Endothelial cell of umbilical vein (primary cell): ENCODE data around the gene LUZP2. TPM values are rescaled to one million over a fixed set of nuclear protein-coding genes. Genes with fewer than 3 reads are reported as not detected.

ENCODE experiments used
- BruUV-seq: library from RNA; stranded (reverse); fragments of 400-500 nt; replicated peaks from 2 replicates; lab custom pipeline; 2021; lab: Mats Ljungman, UMichigan
- CTCF ChIA-PET: fragments of 300-600, 350-600 bp; sonication (Branson Sonifier 250); formaldehyde crosslinking; loops from one replicate; lab custom pipeline; 2021; ENCODE audit warnings: antibody characterized with exemption, inconsistent platforms; lab: Charles Lee
- POLR2A ChIA-PET: fragments of 300-600, 350-600 bp; sonication (Branson Sonifier 250); formaldehyde crosslinking; loops from one replicate; lab custom pipeline; 2021; ENCODE audit warnings: antibody characterized with exemption, inconsistent platforms; lab: Charles Lee
- DNase-seq: peaks from one replicate; pipeline ENCODE4 v3.0.0-alpha.2; 2011; ENCODE audit warnings: low read depth, low spot score
- FAIRE-seq: peaks from 2 replicates; lab custom pipeline; 2011; peaks lifted over from hg19 to GRCh38; lab: Jason Lieb, UNC
- H2AFZ ChIP-seq: 2 replicates; pipeline ENCODE4 v1.6.0; 2012; ENCODE audit warnings: low read depth, low read length, control low read depth, inconsistent platforms
- H3K27ac ChIP-seq: 2 replicates; pipeline ENCODE4 v1.5.1; 2011; ENCODE audit warnings: low read depth, mild to moderate bottlenecking, control low read depth, low read length, moderate library complexity; ENCODE audit not compliant: insufficient read depth
- H3K27me3 ChIP-seq, 2 experiments: 2 replicates each; pipeline versions ENCODE4 v1.6.0 to v1.6.1; 2011; ENCODE audit warnings: low read length in 2 of 2, mixed read lengths in 1 of 2; ENCODE audit not compliant: control insufficient read depth in 2 of 2, insufficient read depth in 2 of 2
- H3K36me3 ChIP-seq, 2 experiments: 2 replicates in 1 of 2; 3 replicates in 1 of 2; pipeline ENCODE4 v1.5.1; 2011; ENCODE audit warnings: low read length in 2 of 2, mild to moderate bottlenecking in 1 of 2, moderate library complexity in 1 of 2; ENCODE audit not compliant: control insufficient read depth in 2 of 2, insufficient read depth in 2 of 2; ENCODE audit errors: extremely low read depth in 1 of 2
- H3K4me1 ChIP-seq: 3 replicates; pipeline ENCODE4 v1.5.1; 2011; ENCODE audit warnings: mild to moderate bottlenecking, low read length; ENCODE audit not compliant: control insufficient read depth, insufficient read depth; ENCODE audit errors: extremely low read depth
- H3K4me2 ChIP-seq: 2 replicates; pipeline ENCODE4 v1.6.1; 2011; ENCODE audit warnings: low read length, control low read depth, mixed read lengths; ENCODE audit not compliant: insufficient read depth
- H3K4me3 ChIP-seq, 3 experiments: fragments of 200-600 bp in 1 of 3; sonication (generic), shearing (Covaris generic) in 1 of 3; replicated peaks in 1 of 3; 2 replicates each; pipeline ENCODE4 v1.5.1; 2011 to 2016; ENCODE audit warnings: control low read depth in 3 of 3, low read length in 3 of 3, mild to moderate bottlenecking in 2 of 3, inconsistent platforms in 1 of 3, low read depth in 1 of 3, moderate library complexity in 1 of 3; ENCODE audit not compliant: insufficient read depth in 1 of 3
- H3K79me2 ChIP-seq: 2 replicates; pipeline ENCODE4 v1.6.0; 2012; ENCODE audit warnings: low read length, inconsistent platforms; ENCODE audit not compliant: control insufficient read depth, insufficient read depth
- H3K9ac ChIP-seq: replicated peaks from 2 replicates; pipeline ENCODE3; 2011; ENCODE audit warnings: low read length, control low read depth; ENCODE audit not compliant: insufficient read depth; ENCODE audit errors: extremely low read depth
- H3K9me1 ChIP-seq: replicated peaks from 3 replicates; pipeline ENCODE4 v1.6.0; 2011; ENCODE audit warnings: mild to moderate bottlenecking, low read length; ENCODE audit not compliant: control insufficient read depth, insufficient read depth; ENCODE audit errors: extremely low read depth
- H3K9me3 ChIP-seq: replicated peaks from 2 replicates; pipeline ENCODE4 v1.5.1; 2012; ENCODE audit warnings: low read length, inconsistent platforms; ENCODE audit not compliant: control insufficient read depth, insufficient read depth
- H4K20me1 ChIP-seq: replicated peaks from 2 replicates; pipeline ENCODE3; 2011; ENCODE audit warnings: mild to moderate bottlenecking, low read length; ENCODE audit not compliant: control insufficient read depth, insufficient read depth; ENCODE audit errors: extremely low read depth
- CTCF ChIP-seq, 2 donors: IDR thresholded peaks; 1 replicate in 1 of 2; 2 replicates in 1 of 2; pipeline ENCODE4 v1.5.1; 2011; ENCODE audit warnings: low read length in 2 of 2, mild to moderate bottlenecking in 2 of 2, moderate library complexity in 2 of 2, control low read depth in 1 of 2, inconsistent platforms in 1 of 2, low read depth in 1 of 2; ENCODE audit not compliant: insufficient read depth in 1 of 2; ENCODE audit errors: extremely low read depth in 1 of 2
- EZH2 ChIP-seq: IDR thresholded peaks from 2 replicates; pipeline ENCODE4 v1.6.1; 2012; ENCODE audit warnings: borderline replicate concordance, low read depth, mild to moderate bottlenecking, moderate library complexity, low read length, inconsistent platforms; ENCODE audit not compliant: severe bottlenecking
- FOS ChIP-seq: IDR thresholded peaks from 2 replicates; pipeline ENCODE4 v1.6.1; 2011; ENCODE audit warnings: mild to moderate bottlenecking, low read length, moderate library complexity, borderline replicate concordance; ENCODE audit not compliant: insufficient read depth
- GATA2 ChIP-seq: IDR thresholded peaks from 2 replicates; pipeline ENCODE4 v1.7.0; 2011; ENCODE audit warnings: low read depth, mild to moderate bottlenecking, moderate library complexity, mixed read lengths, low read length; ENCODE audit not compliant: insufficient read length, insufficient read depth
- JUN ChIP-seq: IDR thresholded peaks from 2 replicates; pipeline ENCODE4 v1.6.1; 2011; ENCODE audit warnings: borderline replicate concordance, low read depth; ENCODE audit not compliant: insufficient read length, insufficient read depth
- MAX ChIP-seq: IDR thresholded peaks from 2 replicates; pipeline ENCODE4 v1.6.1; 2011; ENCODE audit not compliant: insufficient read depth, insufficient read length
- MYC ChIP-seq: IDR thresholded peaks from one replicate; pipeline ENCODE4 v1.6.1; 2011; ENCODE audit warnings: mild to moderate bottlenecking, low read depth, low read length
- POLR2A ChIP-seq: IDR thresholded peaks from 2 replicates; pipeline ENCODE4 v1.6.1; 2012; ENCODE audit warnings: low read depth, mild to moderate bottlenecking, control low read depth, low read length
- POLR2AphosphoS5 ChIP-seq: IDR thresholded peaks from 2 replicates; pipeline ENCODE4 v1.6.1; 2012; ENCODE audit warnings: low read depth, mild to moderate bottlenecking, control low read depth, low read length, moderate library complexity; ENCODE audit not compliant: insufficient read depth
- dilution Hi-C: fragments of 300-500 bp; cut with MboI; formaldehyde crosslinking; loops from one replicate; pipeline ENCODE4 v1.15.0; 2019; ENCODE audit warnings: low sequenced_read_pairs; ENCODE audit not compliant: extremely low pct_ligation_motif_present
- intact Hi-C: fragments of 100-400 bp; cut with micrococcal nuclease; formaldehyde crosslinking; loops from one replicate; pipeline ENCODE4 v1.10.0; 2022
- polyA plus RNA-seq, 4 experiments: library from polyadenylated mRNA; depleted of rRNA in 3 of 4; stranded (reverse) in 3 of 4; unstranded in 1 of 4; fragments of >200 nt; gene quantifications; 2 replicates each; pipeline versions ENCODE4 v1.2.1 to v1.2.3, GENCODE V29; 2011 to 2012; ENCODE audit warnings: missing spikeins in 1 of 4
- total RNA-seq: library from RNA; stranded (reverse); gene quantifications from 2 replicates; pipeline ENCODE4 v1.2.3, GENCODE V29; 2021

The LUZP2 gene
- total and polyA plus RNA-seq, 2 donors (not counting 3 experiments of a cell fraction or from before 2014, with no cell fraction given) = 0.07 TPM; not detected in 1

GRCh38 chr11:24591283-24591682 is 94.4 kb downstream of the LUZP2 start:
- Histone ChIP-seq H3K36me3 (no peaks in the 10 kb centered on the region), H3K4me2 (no peak overlapping the region), H4K20me1 (no peaks in the 10 kb centered on the region), H3K79me2 (no peaks in the 10 kb centered on the region), H3K9me3 (no peaks in the 10 kb centered on the region), H3K27me3 (no peaks in the 10 kb centered on the region), H3K4me3 (no peak overlapping the region), H3K9ac (no peak overlapping the region), H3K27ac (no peak overlapping the region), H3K4me1 (peaks cover 21% of the 10 kb centered on the region), H2AFZ (peak overlapping the region; percentile 38), H3K9me1 (no peaks in the 10 kb centered on the region)
- intact Hi-C loops = no loop called here
- ChIA-PET POLR2A (no interaction called here), CTCF (no interaction called here)
- BruUV-seq = no TSS peak
- no peak for FAIRE-seq
- no peak for DNase-seq
- dilution Hi-C loops = no loop called here
- TF ChIP-seq MAX (no peak), JUN (no peak), POLR2AphosphoS5 (no peak), EZH2 (no peak), MYC (no peak), POLR2A (no peak), FOS (no peak), CTCF (IDR thresholded peaks at IDR 0.05; ENCODE audit: extremely low read depth in 1 of 2, insufficient read depth in 1 of 2, low read depth in 1 of 2, low read length in 2 of 2) (no peak), GATA2 (no peak)
